HG03095 (cell line): ENCODE measurements around the gene GMPPB.
"Not testable (repeated sequence)": the region's sequence is repeated elsewhere in the genome, so short reads cannot be mapped to it uniquely, and the experiment has no call there.

Source experiments
- ATAC-seq: cut with Tn5 transposase; IDR thresholded peaks from one replicate; pipeline ENCODE4 v1.9.1; 2021; ENCODE audit warnings: moderate library complexity; ENCODE audit not compliant: unreplicated experiment

GMPPB gene

GRCh38 chr3:49714728-49715550, 8.8 kb downstream of the GMPPB start:
- no peak for ATAC-seq

DNA sequence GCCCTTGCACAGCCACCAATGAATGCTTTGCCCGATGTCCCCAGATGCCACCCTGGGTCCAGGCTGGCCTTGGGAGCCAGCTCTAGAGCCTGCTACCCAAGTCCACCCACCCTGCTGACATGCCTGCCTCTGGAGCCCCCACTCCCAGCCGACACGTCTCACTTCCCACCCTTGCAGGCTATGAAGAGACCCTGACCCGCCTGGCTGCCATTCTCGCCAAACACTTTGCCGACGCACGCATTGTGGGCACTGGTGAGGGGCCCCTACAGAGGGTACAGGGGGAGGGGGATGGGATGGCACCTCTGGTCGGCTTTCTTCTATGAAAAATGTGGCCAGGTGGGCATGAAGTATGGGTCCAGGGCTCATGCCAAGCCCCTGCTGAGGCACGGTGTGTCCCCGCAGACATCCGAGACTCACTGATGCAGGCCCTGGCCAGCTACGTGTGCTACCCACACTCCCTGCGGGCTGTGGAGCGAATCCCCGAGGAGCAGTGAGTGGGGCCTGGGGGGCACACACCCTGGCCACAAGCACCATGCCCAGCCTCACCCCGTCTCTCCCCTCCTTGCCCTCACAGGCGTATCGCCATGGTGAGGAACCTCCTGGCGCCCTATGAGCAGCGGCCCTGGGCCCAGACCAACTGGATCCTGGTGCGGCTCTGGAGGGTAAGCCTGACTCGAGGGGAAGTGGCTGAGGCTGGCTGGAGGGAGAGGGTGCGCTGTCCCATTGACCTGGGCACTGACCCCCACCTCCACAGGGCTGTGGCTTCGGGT, 10.2 kb downstream of the GMPPB start:
- ATAC-seq, result no peak

- ATAC-seq, result no peak
Observed at GRCh38 chr3:49712631-49713317, 11.0 kb downstream of the GMPPB start.

DNA sequence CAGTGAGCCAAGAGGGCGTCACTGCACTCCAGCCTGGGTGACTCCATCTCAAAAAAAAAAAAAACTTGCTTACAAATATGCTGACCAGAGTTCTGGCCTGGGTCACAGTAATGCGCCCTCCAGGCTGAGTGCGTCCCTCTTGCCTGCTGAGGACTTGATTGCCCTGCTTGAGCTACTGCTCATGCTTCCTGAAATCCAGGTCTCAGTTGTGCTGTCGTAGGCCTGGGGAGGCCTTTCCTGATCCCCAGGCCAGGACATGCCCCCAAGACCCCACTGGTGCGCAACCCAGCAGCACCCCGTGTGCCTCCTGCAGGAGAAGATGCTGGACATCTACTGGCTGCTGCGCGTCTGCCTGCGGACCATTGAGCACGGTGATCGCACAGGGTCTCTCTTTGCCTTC, 11.6 kb downstream of the GMPPB start:
- no peak for ATAC-seq

DNA sequence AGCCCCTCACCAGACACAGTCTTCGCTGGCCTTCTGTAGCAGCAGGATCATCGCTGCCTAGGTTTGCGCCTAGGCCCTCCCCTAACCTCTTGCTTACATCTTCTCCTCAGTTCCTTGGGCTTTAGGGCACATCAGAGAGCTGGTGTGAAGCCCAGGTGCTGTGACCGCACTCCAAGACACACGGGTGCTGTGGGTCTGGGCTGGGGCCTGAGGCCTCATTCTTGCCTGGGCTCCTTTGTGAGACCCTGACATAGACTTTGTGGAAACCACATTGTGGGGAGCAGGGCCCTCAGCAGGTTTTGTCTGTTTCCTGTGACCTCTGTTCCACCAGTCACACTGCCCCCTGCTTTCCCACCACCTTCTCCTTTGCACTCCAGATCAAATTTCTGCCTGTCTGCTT, 12.3 kb downstream of the GMPPB start:
- no peak for ATAC-seq

DNA sequence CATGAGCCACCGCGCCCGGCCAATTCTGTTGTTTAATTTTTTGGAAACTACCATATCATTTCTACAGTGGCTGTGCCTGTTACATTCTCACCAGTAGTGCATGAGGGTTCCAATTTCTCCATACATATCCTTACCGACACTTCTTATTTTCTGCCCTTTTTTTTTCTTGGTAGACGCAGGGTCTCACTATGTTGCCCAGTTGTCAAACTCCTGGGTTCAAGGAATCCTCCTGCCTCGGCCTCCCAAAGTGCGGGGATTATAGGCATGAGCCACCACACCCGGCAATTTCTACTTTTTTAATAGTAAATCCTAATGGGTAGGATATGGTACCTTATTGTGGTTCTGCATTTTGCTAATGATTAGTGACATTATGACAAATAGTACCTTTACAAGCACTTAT, 13.9 kb downstream of the GMPPB start:
- no peak for ATAC-seq

DNA sequence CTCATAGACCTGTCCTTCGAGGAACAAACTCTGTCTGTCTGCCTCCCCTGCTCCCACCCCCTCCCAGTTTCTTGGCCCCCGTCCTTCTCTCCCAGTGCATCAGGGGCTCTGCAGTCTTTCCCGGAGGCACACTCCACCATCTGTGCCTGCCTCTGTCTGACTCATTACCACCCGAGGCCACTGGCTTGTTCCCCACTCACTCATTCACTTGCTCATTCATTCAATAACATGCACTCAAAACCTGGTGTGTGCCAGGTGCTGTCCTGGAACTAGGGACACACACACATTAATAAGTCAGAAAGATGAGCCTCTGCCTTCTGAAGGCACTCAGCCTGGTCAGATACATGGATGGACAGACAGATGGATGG, 16.7 kb downstream of the GMPPB start:
- no peak for ATAC-seq

GRCh38 chr3:49706456-49707112, 17.2 kb downstream of the GMPPB start:
- ATAC-seq, result no peak

DNA sequence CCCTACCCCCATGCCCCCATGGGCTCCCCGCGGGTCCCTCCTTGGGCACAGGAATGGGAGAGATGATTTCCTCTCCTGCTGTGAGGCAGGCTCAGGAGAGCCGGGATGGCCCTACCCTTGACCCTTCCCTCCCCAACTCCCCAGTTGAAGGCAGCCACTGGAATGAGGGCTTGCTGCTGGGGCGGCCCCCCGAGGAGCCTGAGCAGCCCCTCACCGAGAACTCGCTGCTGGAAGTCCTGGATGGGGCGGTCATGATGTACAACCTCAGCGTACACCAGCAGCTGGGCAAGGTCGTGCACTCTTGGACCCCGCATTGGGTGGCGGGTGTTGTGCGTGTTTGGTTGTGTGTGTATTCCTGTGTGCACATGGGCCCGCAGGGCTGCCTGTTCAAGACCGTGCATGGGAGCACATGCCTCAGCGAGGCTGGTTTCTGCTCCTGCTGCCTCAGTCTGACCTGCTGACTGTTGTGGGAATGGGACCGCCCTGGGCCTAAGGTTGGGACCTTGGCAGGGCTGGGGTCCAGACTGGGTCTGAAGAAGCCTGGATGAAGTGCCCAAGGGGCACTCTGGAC, 18.3 kb downstream of the GMPPB start:
- ATAC-seq, result no peak

DNA sequence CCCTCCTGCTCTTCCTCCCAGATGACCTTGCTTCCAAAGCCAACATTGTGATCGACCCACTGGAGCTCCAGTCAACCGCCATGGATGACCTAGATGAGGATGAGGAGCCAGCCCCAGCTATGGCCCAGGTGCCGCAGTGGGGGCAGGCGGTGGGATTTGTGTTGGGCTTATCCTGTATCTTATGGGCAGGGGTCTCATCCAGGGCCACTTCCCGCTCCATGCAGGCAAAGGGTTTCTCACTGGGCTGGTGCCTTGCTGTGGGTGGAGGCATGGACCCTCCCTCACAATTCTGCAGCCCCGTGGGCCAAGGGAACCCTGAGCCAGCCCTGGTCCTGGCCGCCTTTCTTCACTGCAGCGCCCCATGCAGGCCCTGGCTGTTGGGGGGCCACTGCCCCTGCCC, 19.1 kb downstream of the GMPPB start:
- ATAC-seq, result no peak

- ATAC-seq, result no peak
Observed at GRCh38 chr3:49703956-49704355, 19.8 kb downstream of the GMPPB start.

- peak; percentile 74 for ATAC-seq
Observed at GRCh38 chr3:49703443-49703927, 20.3 kb downstream of the GMPPB start.

- ATAC-seq, result no peak
Observed at GRCh38 chr3:49702672-49703071, 21.1 kb downstream of the GMPPB start.

DNA sequence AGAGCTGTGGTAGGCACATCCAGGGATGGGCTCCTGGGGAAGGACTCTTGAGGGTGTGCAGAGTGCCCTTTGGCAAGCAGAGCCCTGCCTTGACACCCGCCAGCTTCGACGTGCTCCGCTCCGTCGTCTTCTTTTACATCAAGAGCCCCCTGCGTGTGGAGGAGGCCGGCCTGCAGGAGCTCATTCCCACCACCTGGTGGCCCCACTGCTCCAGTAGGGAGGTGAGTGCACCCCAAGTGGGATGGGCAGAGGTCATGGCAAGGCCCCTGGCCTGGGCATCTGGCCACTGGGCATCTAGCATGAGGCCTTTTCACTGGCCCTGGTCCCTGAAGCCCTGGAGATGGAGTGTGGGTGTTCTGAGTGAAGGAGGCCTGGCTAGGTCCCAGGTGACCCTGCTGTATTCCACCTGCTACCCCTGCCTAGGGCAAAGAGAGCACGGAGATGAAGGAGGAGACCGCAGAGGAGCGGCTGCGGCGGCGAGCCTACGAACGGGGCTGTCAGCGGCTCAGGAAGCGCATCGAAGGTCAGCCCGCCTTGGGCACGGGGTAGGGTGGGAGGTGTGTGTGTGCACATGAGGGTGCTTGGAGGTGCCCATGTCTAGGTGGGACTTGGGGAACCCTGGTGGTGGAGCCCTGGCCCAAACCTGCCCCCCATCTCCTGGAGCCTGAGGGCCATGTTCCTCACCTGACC, 22.2 kb downstream of the GMPPB start:
- no peak for ATAC-seq

DNA sequence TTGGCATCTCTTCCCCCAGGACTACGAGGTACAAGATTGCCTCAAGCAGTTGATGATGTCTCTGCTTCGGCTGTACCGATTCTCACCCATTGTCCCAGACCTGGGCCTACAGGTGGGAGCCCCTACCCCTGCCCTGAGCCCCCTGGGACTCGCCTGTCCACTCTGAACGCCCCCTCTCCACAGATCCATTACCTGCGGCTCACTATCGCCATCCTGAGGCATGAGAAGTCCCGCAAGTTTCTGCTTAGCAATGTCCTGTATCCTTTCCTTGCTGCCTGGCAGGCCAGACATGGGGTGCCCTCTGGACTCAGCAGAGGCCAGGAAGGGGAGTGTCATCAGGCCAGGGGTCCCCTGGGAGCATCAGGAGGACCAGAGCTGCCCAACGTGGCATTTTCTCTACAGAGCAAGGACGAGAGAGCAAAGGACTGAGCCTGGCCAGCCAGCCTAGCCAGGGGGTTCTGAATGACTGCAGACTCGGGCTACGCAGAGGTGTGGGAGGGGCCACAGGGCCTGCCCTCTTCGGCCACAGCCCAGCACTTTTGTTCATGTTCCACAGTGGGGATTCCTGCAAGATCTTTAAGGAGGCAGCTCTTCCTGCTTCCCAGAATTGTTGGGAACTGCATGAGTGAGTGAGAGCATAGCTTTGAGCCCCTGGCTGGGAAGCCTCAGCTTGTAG, 23.2 kb downstream of the GMPPB start:
- ATAC-seq, result no peak

DNA sequence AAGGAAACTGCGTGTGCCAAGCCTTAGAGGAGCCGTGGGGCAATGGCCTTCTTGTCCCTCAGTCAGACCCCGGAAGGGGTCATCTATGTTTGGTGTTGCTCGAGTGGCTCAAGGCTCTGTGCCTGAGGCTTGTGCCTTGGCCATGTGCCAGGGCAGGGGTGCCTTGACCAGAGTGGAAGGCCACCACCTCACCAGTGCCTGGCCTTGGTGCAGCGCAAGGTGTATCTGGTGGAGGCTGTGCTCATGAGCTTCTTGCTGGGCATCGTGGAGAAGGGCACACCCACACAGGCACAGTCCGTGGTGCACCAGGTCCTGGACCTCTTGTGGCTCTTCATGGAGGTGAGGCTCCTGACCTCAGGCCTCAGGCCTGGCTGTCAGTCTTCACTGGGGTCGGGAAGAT, 23.7 kb downstream of the GMPPB start:
- no peak for ATAC-seq

DNA sequence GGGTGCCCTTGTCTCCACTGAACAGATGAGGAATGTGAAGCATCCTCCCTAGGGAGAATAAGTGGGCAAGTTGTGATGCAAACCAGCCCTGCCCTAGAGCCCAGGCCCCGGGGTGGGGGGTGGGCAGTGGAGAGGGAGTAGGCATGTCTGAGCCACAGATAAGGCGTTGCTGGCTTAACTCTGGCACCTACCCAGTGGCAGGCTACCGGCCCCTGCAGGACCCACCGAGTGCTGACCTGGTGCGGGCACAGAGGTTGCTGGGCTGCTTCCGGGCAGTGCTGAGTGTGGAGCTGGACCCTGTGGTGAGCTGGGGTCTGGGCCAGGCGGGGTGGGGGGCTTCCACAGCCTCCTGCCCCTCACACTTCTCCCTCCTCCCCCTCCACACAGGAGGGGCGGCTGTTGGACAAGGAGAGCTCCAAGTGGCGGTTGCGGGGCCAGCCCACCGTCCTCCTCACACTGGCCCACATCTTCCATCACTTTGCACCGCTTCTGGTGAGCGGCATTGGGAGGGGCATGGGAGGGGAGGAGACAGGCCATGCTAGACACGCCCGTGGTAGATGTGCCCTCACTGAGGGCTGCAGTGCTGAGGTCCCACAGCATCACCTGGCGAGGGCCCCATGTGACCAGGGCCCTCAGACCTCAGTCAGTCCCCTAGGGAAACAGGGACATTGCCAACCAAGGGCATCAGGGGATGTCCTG, 24.3 kb downstream of the GMPPB start:
- ATAC-seq, result no peak

DNA sequence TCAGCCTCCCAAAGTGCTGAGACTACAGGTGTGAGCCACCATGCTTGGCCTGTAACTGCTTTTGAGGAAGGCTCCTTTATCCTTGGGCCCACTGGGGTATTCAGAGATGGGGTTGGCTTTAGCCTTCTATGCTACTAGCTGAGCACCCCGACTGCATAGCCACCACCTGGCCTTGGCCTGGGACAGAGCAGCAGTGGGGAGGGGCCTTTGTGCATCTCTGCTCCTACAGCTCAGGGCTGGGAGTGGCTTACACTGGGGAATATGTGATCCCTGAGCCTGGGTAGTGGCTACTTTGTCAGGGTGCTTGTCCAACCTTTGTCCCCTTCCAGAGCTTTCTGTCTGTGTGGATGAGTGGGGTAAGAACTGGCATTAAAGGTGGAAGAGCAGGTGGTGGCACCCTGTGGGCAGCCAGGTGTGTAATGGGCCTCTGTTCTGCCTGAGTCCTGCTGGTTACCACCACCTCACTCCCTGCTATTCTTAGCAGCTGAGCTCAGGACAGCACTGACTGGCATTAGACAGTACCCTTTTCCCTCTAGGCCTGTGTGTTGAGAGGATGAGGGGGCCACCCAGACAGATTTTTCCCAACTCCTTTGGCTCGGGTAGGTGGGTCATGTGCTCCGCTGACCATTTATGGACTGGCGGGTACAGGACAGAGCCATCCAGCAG, 28.3 kb downstream of the GMPPB start:
- ATAC-seq, result not testable (repeated sequence)
